CD4-positive, alpha-beta T cell treated with Interferon gamma for 1 hour (primary cell): ENCODE measurements around the gene RIPOR2.
"Not testable (repeated sequence)": the region's sequence is repeated elsewhere in the genome, so short reads cannot be mapped to it uniquely, and the experiment has no call there.

Experiments used
- DNase-seq: peaks from one replicate; pipeline ENCODE4 v3.0.0-alpha.2; 2020

RIPOR2 gene

GRCh38 chr6:24757611-24758010 is 178.1 kb downstream of the RIPOR2 start:
- no peak for DNase-seq

DNA sequence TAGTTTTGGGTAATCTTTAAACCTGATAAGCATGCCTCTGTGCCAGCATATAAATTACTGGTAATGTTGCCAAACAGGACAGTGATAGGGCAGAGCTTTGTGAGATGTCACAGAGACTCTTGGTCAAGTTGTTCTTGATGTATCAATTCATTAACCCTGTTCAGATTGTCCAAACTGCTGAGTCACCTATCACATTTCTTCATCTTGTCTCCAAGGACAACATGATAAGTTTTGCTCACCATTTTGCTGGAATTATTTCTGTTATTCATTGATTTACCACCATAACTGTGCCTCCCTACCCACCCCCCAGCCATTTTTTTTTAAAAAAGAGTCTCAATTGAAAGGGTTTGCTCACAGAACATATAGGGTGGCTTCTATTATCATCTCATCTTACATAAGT is 180.5 kb downstream of the RIPOR2 start:
- DNase-seq, result no peak

- not testable (repeated sequence) for DNase-seq
These were observed 181.4 kb downstream of the RIPOR2 start for GRCh38 chr6:24754378-24754777.
